Body of pancreas (tissue), 4 donors: ENCODE measurements around the gene C2CD4C. TPM values are rescaled to one million over a fixed set of nuclear protein-coding genes. Genes with fewer than 3 reads are reported as not detected.

Source experiments
- ATAC-seq: fragments of 150-250 bp; one replicate; pipeline ENCODE4 v1.9.1; 2016
- DNase-seq, 4 donors: peaks; one replicate each; pipeline ENCODE4 v3.0.0-alpha.2; 2019
- H3K27ac ChIP-seq, 4 donors: fragments of 200-600 bp; sonication (generic); 1 replicate in 3 of 4; 2 replicates in 1 of 4; pipeline versions ENCODE4 v1.5.1 to v1.6.1; 2016 to 2019; ENCODE audit warnings: mild to moderate bottlenecking in 1 of 4, mixed read lengths in 1 of 4, moderate library complexity in 1 of 4
- H3K27me3 ChIP-seq, 2 donors: fragments of 200-600 bp; sonication (generic); one replicate each; pipeline ENCODE4 v1.6.0; 2016; ENCODE audit warnings: mild to moderate bottlenecking in 1 of 2
- H3K36me3 ChIP-seq, 2 donors: fragments of 200-600 bp; sonication (generic); replicated peaks in 1 of 2; 2 replicates each; pipeline ENCODE4 v1.5.1; 2016; ENCODE audit warnings: low read depth in 2 of 2; ENCODE audit not compliant: insufficient read depth in 1 of 2
- H3K4me1 ChIP-seq: fragments of 200-600 bp; sonication (generic); one replicate; pipeline ENCODE4 v1.6.0; 2016
- H3K4me3 ChIP-seq, 2 donors: fragments of 200-600 bp; sonication (generic); 1 replicate in 1 of 2; 2 replicates in 1 of 2; pipeline ENCODE4 v1.5.1; 2016 to 2019
- H3K9me3 ChIP-seq, 3 donors: fragments of 200-600 bp; sonication (generic); 1 replicate in 2 of 3; 2 replicates in 1 of 3; pipeline ENCODE4 v1.5.1; 2016
- CTCF ChIP-seq, 7 experiments: fragments of 450-650 bp in 4 of 7; fragments of 200-600 bp in 3 of 7; sonication (generic) in 3 of 7; IDR thresholded peaks; one replicate each; pipeline ENCODE4 v1.5.1; 2016 to 2019; ENCODE audit warnings: antibody characterized with exemption in 7 of 7
- POLR2A ChIP-seq, 3 donors: fragments of 450-650 bp; IDR thresholded peaks; one replicate each; pipeline ENCODE4 v1.6.1; 2016; ENCODE audit warnings: antibody characterized with exemption in 3 of 3, mild to moderate bottlenecking in 2 of 3
- WGBS, 2 donors: methylation state at CpG; one replicate each; pipeline ENCODE4 v1.1.5; 2017; 5-methylcytosine and 5-hydroxymethylcytosine counted together
- intact Hi-C: fragments of 100-400 bp; cut with DNase I; formaldehyde crosslinking; loops from one replicate; pipeline ENCODE4 v1.15.1; 2023
- total RNA-seq, 2 donors: library from RNA; depleted of rRNA; stranded (reverse); fragments of >200 nt; gene quantifications; one replicate each; pipeline ENCODE4 v1.1.0, GENCODE V29; 2016

Gene C2CD4C
- total RNA-seq, 2 donors from 2014 or later, result 0.33 to 1.8 TPM

- Histone ChIP-seq H3K4me3 (no peak overlapping the region), H3K36me3 (no peaks in the 10 kb centered on the region), H3K4me1 (no peaks in the 10 kb centered on the region), H3K9me3 (no peaks in the 10 kb centered on the region), H3K27ac (no peak overlapping the region), H3K27me3 (no peaks in the 10 kb centered on the region)
- intact Hi-C loops, result no loop called here
- no peak for ATAC-seq
- WGBS, 2 donors, result 39 to 60% methylated on average over 10 to 16 of the region's 17 CpGs
- no peak for DNase-seq
- TF ChIP-seq POLR2A (IDR thresholded peaks at IDR 0.05) (no peak), CTCF (IDR thresholded peaks at IDR 0.05) (no peak)
Measured at GRCh38 chr19:392375-392970, 16.5 kb downstream of the C2CD4C start.

GRCh38 chr19:391726-392374 lies 17.1 kb downstream of the C2CD4C start:
- no peaks in the 10 kb centered on the region for H3K4me1 ChIP-seq
- H3K36me3 ChIP-seq, result no peaks in the 10 kb centered on the region
- no peak for TF ChIP-seq POLR2A (IDR thresholded peaks at IDR 0.05)
- TF ChIP-seq CTCF (IDR thresholded peaks at IDR 0.05), result no peak
- H3K4me3 ChIP-seq, result no peak overlapping the region
- ATAC-seq, result no peak
- H3K27me3 ChIP-seq, result no peaks in the 10 kb centered on the region
- no peak overlapping the region for H3K27ac ChIP-seq
- DNase-seq, result peak in 1 of 4 donors; percentile 4
- no peaks in the 10 kb centered on the region for H3K9me3 ChIP-seq
- WGBS, 2 donors, result 57 to 69% methylated on average over 9 to 30 of the region's 30 CpGs
- intact Hi-C loops, result no loop called here

GRCh38 chr19:391207-391557 lies 17.8 kb downstream of the C2CD4C start:
- Histone ChIP-seq H3K9me3 (no peaks in the 10 kb centered on the region), H3K4me3 (no peak overlapping the region), H3K27me3 (no peaks in the 10 kb centered on the region), H3K27ac (no peak overlapping the region), H3K4me1 (no peaks in the 10 kb centered on the region), H3K36me3 (no peaks in the 10 kb centered on the region)
- 49 to 65% methylated on average over 2 of the region's 2 CpGs for WGBS, 2 donors
- intact Hi-C loops, result no loop called here
- no peak for DNase-seq
- no peak for TF ChIP-seq CTCF (IDR thresholded peaks at IDR 0.05)
- TF ChIP-seq POLR2A (IDR thresholded peaks at IDR 0.05), result no peak
- no peak for ATAC-seq

GRCh38 chr19:390386-391206 lies 18.4 kb downstream of the C2CD4C start:
- Histone ChIP-seq H3K9me3 (no peaks in the 10 kb centered on the region), H3K4me1 (no peaks in the 10 kb centered on the region), H3K27ac (no peak overlapping the region), H3K4me3 (no peak overlapping the region), H3K27me3 (no peaks in the 10 kb centered on the region), H3K36me3 (no peaks in the 10 kb centered on the region)
- ATAC-seq (no peak), DNase-seq (peak in 1 of 4 donors; percentile 3)
- intact Hi-C loops, result no loop called here
- no peak for TF ChIP-seq POLR2A (IDR thresholded peaks at IDR 0.05)
- WGBS, 2 donors, result 75 to 79% methylated on average over 13 to 26 of the region's 30 CpGs

- DNase-seq (no peak), ATAC-seq (no peak)
- intact Hi-C loops, result no loop called here
- Histone ChIP-seq H3K4me3 (no peak overlapping the region), H3K27me3 (no peaks in the 10 kb centered on the region), H3K4me1 (no peaks in the 10 kb centered on the region), H3K36me3 (no peaks in the 10 kb centered on the region), H3K27ac (no peak overlapping the region), H3K9me3 (no peaks in the 10 kb centered on the region)
- 65 to 70% methylated on average over 12 of the region's 12 CpGs for WGBS, 2 donors
- TF ChIP-seq CTCF (IDR thresholded peaks at IDR 0.05) (no peak), POLR2A (IDR thresholded peaks at IDR 0.05) (no peak)
Measured at GRCh38 chr19:389935-390289, 19.0 kb downstream of the C2CD4C start.
